ENCODE measurements around the gene RNPEP.
"Not testable (repeated sequence)": the region's sequence is repeated elsewhere in the genome, so short reads cannot be mapped to it uniquely, and the experiment has no call there.

RNPEP gene

DNA sequence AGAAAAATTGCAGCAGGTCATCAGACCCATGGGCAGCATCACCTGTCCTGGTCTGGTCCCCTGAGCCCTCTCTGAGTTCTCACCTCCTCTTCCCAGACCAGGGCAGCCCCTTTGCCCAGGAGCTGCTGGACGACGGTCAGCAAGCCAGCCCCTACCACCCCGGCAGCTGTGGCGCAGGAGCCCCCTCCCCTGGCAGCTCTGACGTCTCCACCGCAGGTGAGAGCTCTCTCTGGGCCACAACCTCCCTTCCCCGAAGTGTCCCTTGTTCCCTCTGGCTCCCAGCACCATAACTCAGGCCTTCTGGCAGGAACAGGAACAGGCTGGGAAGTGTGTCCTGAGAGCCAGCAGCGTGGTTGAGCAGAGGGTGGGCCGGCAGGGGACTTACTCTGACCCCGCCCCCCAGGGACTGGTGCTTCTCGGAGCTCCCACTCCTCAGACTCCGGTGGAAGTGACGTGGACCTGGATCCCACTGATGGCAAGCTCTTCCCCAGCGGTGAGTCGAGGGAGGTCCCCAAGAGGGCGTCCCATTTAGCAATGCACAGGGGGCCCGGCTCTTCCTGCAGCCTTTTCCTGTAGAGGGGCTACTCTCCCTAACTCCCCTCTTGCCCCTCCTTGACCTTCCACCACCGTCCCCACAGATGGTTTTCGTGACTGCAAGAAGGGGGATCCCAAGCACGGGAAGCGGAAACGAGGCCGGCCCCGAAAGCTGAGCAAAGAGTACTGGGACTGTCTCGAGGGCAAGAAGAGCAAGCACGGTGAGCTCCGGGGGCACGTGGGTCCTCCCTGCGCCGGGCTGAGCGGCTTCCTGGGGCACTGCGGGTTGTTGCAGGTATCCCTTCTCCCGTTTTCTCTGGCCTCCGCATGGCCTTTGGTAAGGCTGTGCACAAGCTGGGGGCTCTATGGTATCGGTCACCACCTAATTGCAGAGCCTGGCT lies 30.4 kb downstream of the RNPEP start:
- DNase-seq: no peak

DNA sequence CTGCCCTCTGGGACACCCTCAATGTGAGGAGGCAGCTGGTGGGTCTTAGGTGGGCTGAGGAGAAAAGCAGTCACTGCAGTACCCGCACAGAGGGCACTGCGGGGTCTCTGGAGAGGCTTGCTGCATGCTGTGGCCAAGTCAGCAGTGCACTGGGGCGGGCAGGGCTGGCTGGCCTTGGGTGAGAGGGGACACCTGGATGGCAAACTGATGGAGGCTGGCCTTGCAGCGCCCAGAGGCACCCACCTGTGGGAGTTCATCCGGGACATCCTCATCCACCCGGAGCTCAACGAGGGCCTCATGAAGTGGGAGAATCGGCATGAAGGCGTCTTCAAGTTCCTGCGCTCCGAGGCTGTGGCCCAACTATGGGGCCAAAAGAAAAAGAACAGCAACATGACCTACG lies 31.2 kb downstream of the RNPEP start:
- no peak for DNase-seq

DNA sequence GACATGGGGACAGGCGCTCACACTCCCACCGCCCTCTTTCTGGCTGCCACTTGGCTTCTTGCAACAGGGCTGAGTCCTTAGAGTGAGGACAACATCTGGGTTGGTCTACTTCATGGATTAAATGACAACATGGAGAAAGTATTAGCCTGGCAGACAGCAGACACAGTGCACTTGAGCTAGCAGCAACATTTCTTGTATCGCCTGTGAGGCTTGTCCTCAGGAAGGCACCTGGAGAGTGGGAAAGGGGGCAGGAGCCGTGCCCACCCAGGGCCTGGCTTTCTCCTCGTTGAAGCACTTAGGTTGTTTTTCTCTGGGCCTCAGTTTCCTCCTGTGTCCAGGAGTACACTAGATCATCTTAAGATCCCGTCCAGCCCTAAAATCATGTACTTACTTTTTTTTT lies 31.6 kb downstream of the RNPEP start:
- no peak for DNase-seq

DNA sequence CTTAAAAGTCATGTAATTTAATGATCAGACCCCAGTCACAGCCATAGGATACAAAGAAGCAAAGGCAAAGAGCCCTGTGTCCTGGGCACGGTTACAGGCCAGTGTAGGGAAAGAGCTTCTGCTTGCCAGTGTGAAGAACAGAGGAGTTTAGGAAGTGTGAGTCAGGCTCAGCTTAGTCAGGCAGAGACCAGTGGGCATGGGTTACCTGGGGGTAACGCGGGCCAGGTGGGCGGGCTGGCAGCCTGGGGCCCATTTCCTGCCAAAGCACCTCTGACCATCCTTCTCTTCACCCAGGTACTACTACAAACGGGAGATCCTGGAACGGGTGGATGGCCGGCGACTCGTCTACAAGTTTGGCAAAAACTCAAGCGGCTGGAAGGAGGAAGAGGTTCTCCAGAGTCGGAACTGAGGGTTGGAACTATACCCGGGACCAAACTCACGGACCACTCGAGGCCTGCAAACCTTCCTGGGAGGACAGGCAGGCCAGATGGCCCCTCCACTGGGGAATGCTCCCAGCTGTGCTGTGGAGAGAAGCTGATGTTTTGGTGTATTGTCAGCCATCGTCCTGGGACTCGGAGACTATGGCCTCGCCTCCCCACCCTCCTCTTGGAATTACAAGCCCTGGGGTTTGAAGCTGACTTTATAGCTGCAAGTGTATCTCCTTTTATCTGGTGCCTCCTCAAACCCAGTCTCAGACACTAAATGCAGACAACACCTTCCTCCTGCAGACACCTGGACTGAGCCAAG lies 32.6 kb downstream of the RNPEP start:
- DNase-seq: no peak

DNA sequence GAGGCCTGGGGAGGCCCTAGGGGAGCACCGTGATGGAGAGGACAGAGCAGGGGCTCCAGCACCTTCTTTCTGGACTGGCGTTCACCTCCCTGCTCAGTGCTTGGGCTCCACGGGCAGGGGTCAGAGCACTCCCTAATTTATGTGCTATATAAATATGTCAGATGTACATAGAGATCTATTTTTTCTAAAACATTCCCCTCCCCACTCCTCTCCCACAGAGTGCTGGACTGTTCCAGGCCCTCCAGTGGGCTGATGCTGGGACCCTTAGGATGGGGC lies 33.2 kb downstream of the RNPEP start:
- DNase-seq: no peak

DNA sequence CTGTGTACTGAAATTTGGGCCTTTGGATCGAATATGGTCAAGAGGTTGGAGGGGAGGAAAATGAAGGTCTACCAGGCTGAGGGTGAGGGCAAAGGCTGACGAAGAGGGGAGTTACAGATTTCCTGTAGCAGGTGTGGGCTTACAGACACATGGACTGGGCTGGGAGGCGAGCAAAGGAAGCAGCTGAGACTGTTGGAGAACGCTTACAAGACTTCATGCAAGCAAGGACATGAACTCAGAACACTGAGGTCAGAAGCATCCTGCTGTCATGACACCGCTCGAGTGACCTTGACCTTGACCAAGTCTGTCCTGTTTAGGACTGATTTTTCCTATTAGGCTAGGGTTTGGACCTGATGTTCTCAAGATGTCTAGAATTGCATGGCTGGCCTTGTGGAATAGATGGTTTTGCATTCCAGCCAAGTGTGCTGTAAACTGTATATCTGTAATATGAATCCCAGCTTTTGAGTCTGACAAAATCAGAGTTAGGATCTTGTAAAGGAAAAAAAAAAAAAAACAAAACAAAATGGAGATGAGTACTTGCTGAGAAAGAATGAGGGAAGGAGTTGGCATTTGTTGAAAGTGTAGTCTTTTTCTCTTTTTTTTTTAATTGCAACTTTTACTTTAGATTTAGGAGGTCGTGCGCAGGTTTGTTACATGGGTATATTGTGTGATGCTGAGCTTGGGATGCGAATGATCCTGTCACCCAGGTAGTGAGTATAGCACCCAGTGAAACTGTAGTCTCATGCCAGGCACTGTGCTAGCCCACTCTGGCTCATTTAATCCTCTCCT lies 33.8 kb downstream of the RNPEP start:
- no peak for DNase-seq

DNA sequence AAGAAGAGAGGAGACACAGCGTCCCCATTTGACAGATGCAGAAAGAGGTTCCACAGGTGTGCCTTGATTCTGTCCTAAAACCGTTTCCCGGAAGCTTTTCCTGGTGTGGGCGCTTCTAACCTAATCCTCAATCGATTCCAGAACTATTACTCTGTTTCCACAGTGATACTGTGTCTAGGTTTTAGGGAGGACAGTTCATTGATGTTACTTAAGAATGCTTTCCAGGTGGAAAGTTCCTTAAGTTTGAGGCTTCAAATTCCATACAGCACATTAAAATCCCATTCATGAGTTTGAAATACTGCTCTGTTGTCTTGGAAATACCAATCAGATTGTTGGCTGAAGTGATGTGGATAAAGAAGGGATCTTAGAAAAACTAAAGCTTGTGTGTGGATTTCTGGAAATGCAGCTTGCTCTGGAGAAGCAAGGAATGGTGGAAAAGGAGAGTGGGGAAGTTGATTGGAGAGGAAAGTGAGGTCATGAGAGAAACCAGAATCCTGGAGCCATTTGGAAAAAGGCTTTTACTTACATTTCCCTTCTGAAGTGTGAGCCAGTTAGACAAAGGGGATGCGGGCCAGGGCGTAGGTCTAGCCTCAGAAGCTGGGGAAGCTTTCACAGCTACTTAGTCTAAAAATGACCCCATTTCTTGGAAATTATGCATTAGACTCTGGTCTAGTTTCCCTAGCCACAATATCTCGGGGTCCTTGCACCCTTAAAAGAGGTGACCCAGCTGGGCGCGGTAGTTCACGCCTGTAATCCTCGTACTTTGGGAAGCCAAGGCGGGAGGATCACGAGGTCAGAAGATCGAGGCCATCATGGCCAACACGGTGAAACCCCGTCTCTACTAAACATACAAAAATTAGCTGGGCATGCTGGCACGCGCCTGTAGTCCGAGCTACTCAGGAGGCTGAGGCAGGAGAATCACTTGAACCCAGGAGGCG lies 34.6 kb downstream of the RNPEP start:
- no peak for DNase-seq

DNA sequence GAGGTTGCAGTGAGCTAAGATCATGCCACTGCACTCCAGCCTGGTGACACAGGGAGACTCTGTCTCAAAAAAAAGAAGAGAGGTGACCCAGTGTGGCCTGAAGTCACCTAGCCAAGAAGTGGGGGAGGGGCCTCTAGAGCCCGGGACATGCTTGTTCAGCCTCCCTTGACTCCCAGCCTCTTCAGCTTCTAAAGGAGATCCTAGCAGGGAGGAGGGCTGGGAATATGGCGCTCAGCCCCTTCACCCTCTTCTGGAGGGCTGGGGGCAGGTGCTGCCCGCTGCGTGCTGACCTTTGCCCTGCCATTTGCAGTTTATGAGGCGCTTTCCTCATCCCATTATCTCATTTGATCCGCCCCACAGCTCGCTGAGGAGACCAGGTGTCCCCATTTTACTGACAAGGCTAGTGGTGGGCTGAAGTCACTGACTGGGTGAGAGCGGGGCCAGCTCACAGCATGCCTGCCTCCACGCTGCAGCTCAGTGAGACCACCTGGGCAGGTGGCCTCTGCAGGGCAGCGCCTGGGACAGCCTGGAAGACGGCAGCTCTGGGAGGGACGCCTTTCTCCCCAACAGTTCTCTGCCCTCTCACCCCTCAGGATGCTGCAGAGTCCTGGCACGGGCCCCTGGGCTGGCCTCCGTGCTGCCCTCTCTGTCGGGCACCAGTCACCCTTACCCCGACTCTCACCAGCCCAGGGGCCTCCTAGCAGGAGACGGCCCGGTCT lies 35.5 kb downstream of the RNPEP start:
- DNase-seq: no peak

DNA sequence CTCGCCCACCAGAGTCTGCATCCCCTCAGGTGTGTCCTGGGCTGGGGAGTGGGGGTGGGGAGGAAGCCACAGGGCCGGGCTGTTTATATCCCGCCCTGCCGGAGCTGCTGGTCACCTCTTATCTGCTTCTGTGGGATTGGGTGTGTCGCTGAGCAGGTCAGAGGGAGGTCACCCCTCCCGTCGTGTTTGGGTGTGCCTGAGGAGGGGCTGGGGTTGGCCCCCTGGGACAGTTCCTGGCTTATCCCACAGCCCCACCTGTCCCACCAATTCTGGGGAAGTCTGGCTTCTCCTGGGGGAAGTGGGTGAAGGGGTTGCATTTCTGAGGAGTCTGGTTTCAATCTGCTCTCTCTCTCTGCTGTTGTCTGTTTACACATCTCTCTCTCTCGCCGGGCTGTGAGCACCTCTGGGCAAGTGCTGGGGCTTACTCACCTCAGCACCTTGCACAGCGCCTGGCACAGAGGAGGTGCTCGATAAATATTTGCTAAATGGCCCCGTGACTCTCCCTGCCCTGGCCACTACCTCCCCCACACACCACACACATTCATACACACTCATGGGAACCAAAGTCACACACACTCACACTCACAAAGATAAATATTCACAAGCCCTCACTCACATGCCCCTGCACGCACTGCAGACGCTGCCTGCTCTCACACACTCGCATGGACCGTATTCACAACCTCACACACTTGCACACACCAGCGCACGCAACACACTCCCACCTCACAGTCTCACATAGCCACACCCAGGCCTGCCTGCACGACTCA lies 36.2 kb downstream of the RNPEP start:
- DNase-seq: no peak

DNA sequence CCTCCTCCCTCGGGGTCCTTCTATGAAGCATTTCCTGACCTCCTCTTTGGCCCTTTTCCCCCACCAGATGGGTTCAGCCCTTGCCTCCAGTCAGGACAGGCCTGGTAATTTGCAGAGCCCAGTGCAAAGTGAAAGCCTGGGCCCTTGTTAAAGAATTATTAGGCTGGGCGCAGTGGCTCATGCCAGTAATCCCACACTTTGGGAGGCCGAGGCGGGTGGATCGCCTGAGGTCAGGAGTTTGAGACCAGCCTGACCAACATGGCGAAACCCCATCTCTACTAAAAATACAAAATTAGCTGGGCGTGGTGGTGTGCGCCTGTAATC lies 36.7 kb downstream of the RNPEP start:
- DNase-seq: not testable (repeated sequence)

DNA sequence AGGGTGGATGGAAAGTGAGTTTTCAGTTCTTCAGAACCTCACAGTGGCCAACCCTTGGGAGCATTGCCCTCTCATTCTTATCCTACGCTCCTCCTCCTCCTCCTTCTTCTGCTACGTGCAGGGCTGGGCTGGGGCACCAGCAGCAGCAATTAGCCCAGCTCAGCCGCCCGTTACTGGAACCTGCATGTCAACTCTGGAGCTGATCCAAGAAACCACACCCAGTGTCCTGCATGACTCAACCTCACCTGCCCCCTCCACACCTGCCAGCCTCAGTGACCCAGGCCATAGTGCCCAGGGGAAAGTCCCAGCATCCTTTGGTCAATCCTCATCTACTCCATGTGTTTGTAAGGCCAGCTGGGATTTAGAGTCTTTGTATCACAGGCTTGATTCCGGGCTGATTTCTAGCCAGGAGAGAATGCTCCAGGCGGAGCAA lies 40.6 kb downstream of the RNPEP start:
- no peak for DNase-seq

DNA sequence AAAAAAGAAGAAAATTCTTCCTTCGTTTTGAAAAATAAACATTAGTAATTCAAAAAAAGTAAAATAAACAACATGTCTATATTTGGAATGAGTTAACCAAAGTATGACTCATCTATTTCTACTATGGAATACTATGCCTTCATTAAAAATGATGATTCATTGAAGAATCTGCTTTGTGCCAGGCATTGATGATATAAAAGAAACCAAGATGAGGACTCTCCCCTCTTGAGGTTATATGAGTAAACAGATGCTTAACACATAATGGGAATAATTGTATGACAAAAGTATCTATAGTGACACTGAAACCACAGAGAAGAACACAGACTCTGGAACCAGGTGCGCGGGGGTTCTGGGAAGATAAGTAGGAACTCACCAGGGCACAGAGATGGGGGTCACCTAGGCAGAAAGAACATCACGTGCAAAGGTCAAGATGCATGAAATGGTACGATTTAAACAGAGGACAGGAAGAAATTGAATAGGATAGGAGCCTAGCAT lies 46.8 kb downstream of the RNPEP start:
- no peak for DNase-seq

DNA sequence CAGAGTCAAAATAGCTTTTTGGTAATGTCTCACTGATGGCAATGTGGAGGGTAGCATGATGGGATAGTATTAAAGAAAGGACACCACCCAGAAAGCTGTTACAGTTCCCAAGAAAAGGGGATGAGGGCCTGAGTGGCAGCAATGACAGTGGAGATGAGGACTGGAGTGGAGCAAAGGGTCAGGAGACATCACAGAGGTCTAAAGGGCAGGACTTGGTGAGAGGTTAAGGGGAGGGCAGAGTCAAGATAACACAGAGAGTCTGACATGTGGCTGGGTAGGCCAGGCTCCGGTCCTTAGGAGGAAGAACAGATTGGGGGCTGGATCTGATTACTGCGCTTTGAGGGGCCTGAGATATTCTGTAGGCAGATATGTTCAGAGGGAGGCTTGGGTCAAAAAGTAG lies 47.3 kb downstream of the RNPEP start:
- DNase-seq: no peak

DNA sequence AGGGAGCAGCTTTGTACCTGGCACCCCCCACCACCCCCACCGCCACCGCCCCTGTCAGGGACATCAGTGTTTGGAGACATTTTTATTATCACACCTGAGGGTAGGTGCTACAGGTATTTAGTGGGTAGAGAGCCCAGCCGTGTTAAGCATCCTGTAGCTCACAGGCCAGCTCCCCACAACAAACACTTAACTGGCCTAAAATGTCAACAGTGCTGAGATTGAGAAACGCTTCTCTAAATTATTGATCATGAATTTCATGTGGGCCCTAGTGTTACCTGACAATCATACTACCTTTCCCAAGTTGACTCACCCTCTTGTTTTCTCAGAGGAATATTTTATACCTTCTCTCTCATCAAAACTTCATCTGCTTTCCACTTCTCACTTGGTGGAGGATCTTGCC lies 49.3 kb downstream of the RNPEP start:
- DNase-seq: no peak

DNA sequence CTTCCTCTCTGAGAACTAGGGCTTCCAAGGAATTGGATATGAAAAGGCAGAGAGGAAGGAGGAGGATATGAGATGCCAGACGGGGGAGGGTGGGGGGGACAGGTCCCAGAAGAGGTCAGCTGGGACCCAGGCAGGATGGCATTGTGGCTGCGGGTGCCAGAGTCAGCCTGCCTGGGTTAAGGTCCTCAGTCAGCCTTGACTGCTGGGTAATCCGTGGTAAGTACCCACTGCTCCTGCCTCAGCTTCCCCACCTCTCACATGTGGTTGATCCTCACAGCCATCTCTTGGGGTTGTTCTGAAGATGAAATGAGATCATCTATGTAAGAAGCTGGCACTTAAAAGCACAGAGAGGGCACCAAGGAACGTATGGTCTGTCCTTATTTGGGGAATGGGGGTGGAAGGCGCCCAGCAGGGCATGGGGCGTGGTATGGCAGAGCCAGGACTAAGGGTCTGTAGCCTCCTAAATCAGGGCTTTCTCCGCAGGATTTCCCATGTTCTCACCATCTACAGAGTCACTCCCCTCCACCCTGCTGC lies 51.8 kb downstream of the RNPEP start:
- no peak for DNase-seq

DNA sequence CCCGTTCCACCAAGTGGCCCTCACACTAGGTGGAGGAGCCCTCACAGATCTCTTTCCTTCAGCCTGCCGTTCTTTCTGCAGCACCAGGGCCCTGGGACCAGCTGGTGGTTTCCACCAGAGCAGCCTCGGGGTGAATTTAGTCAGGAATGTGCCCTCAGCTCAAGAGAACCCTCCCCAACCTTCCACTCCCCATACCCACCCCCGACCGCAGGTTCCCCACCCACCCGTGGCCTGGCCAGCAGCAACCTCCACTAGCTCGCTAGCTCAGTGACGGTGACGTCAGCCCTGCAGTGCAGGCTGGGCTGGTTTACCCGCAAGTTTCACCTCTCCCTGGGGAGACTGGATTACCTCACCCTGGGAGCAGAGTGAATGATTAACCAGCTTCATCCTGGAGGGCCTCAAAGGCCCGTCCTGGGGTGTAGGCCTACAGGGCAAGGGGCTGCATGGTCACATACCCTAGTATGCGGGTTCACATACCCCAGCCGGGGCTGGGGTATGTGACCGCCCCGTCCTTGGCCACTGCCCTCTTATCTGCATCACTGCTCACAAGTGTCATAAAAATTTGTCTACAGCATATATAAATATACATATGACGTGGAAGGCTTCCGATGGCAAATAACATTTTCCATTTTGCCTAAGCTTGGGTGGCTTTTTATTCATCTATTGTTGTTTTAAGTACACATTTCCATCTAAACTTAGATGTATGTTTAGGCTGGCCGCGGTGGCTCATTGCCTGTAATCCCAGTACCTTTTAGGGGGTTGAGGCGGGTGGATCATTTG lies 52.4 kb downstream of the RNPEP start:
- DNase-seq: no peak

DNA sequence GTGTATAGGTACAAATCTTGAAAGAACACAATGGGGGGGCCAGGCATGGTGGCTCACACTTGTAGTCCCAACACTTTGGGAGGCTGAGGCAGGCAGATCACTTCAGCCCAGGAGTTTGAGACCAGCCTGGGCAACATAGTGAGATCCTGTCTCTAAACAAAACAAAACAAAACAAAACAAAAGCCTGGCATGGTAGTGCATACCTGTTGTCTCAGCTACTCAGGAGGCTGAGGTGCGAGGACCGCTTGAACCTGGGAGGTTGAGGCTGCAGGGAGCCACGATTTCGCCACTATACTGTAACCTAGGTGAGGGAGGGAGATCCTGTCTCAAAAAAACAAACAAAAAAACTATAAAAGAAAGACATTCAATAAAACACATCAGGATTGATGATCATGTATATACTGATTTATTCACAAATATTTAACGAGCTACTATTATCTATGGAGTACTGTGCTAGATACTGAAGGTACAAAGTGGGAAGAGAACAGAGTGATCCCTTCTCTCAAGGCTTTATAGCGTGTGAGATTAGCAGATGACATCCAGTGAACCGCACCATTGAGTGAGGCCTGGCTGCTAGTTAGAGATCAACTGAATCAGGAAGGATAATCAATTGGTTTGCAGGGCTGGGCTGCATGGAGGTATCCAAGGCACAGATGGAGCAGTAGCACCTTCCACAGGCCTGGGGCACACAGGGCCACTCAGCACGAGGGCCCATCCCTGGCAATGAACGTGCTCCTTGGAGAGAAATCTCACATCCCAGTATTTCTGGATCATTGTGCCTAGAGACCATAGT lies 54.3 kb downstream of the RNPEP start:
- DNase-seq: no peak

DNA sequence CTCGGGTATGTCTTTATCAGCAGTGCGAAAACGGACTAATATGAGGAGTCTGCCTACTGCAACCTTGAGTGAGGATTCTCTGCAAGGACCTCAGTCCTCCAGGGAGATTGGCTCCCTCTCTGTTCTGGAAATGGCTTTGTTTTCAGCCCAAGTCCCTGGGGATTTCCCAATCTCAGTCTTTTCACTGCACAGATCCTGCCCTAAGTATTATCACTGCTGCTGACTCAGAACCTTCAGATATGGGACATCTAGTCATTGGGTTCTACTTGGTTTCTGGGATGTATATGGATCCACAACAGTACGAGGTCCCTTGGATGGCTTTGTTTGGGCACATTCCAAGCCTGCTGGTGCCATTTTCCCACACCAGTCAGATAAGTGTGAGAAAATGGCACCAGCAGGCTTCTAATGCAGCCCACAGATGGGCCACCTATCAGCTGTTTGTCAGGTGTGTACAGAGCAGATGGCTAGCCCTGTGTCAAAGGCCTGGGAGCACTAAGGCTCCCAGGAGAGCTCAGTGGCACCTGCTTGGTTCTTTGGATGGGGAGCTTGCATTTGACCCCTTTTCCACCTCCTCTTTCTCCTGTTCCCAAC lies 55.4 kb downstream of the RNPEP start:
- no peak for DNase-seq

Data from CD4-positive, alpha-beta T cell treated with Interleukin-1 beta for 1 hour (primary cell).